EH (cell line): Measurements from ENCODE around the gene RNF13.
"Not testable (repeated sequence)": the region's sequence is repeated elsewhere in the genome, so short reads cannot be mapped to it uniquely, and the experiment has no call there.

Source experiments
- DNase-seq: peaks from one replicate; pipeline ENCODE4 v3.0.0-alpha.2; 2015; ENCODE audit warnings: low read depth

The RNF13 gene

DNA sequence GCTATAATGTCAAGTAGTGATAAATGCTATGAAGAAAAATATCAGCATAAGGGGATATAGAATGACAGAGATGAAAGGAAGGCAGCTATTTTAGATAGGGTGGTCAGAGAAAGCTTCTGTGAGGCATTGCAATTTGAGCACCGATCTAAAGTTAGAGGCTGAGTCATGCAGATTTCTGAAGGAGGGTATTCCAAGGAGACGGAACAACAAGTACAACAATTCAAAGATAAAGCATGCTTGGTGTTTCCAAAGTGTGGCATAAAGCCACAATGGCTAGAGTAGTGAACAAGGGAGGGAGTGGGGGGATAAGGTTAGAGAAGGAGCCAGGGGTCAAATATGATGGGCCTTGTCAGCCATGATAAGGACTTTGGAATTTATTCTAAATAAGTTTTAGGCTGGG, 85.8 kb downstream of the RNF13 start:
- peak; percentile 82 for DNase-seq

GRCh38 chr3:149900322-149900721, 87.3 kb downstream of the RNF13 start:
- no peak for DNase-seq

DNA sequence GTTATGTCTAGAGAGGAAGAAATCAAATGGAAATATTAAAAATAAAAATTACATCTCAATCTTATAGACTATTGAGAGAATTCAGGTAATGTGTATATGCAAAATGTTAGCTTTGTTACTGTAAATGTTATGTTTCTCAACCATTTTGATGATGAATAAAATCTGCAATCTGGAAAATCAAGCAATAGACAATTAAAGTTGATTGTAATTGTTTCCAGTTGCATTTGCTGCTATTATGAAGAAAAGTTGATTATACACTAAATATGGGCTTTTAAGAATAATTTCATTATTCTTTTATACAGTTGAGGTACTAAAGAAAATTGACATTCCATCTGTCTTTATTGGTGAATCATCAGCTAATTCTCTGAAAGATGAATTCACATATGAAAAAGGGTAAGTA, 88.8 kb downstream of the RNF13 start:
- no peak for DNase-seq

DNA sequence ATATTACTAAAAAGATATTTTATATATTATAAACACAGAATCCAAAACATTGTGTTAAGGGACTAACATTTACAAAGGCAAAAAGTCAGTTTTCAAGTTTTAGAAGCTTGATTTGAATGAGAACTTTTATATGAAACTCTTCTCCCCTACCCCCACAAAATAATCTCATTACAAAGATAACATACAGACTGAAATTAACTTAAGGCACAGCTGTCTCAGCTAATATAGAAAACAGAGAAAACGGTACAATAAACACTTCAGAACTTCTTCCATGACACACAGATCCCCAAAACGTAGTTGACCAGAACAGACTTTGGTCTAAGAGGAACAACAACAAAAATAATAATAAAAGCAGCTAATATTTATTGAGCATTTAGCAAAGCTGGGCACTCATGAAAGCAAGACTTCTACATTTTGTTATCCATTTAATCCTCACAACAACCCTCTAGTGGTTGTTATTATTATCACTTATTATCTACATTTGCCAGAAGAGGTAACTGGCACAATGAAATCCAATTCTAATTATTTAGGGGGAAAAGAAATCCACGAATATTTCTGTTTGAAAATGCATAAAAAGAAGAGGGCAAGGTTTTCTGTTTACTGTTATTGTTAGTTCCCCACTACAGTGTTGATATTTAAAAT, 89.6 kb downstream of the RNF13 start:
- no peak for DNase-seq

GRCh38 chr3:149906036-149906435, 93.0 kb downstream of the RNF13 start:
- no peak for DNase-seq

DNA sequence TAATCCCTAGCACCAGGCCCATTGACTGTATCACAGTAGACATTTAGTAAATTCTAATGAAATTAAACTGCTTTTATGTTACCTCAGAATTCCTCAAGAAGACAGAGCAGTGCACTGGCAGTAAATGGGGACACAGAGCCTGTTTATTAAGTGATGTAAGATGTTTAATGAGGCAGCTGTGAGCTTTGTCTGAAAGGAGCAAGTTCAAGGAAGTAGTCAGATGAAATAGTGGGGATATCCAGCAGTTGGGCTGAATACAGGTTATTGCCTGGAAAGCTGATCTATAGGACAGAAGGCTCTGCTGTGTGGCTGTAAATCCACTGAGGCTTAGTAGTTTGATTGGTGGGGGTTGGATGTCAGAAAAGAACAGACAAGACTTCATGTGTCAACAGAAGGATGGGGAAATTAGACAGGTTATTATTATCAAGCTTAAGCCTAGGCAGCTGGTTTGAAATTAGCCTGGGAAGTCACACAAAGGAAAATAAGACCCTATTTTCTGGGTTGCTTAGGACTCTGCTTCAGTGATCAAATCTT, 95.5 kb downstream of the RNF13 start:
- DNase-seq, result no peak

DNA sequence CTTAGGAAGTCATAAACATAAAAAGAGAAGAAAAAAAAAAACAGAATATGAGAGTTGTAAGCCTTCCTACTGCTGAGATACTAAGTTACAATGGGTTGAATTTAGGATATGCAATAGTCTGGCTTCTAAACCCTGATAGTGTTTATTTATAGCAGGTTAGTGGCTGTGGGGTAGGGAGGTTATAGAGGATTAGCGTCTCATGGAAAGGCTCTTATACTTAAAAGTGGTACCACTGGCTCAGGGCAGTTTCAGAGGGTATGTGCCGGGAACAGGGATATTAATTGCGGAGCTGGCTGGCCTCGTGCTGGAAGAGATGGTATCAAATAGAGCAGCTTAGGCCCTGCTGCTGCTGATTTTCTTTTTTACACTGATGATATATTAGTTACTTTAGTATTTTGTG, 96.9 kb downstream of the RNF13 start:
- DNase-seq, result no peak

- no peak for DNase-seq
These were observed 104.2 kb downstream of the RNF13 start for GRCh38 chr3:149917124-149917667.

DNA sequence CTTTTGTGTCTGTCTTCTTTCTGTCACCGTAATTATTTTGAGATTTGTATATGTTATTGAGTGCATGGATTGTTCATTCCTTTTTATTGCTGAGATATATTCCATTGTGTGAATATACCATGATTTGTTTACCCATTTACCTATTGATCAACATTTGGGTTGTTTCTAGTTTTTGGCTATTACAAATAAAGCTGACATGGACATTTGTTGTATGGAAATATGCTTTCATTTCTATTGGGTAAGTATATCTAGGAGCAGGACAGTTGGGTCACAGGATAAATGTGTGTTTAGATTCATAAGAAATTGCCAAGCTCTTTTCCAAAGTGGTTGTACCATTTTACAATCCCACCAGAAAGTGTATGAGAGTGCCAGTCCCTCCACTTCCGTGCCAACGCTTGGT, 106.5 kb downstream of the RNF13 start:
- DNase-seq, result no peak

- no peak for DNase-seq
These were observed 107.1 kb downstream of the RNF13 start for GRCh38 chr3:149920119-149920518.

- DNase-seq, result no peak
These were observed 120.0 kb downstream of the RNF13 start for GRCh38 chr3:149933008-149933407.

GRCh38 chr3:149933858-149934257, 120.8 kb downstream of the RNF13 start:
- no peak for DNase-seq

DNA sequence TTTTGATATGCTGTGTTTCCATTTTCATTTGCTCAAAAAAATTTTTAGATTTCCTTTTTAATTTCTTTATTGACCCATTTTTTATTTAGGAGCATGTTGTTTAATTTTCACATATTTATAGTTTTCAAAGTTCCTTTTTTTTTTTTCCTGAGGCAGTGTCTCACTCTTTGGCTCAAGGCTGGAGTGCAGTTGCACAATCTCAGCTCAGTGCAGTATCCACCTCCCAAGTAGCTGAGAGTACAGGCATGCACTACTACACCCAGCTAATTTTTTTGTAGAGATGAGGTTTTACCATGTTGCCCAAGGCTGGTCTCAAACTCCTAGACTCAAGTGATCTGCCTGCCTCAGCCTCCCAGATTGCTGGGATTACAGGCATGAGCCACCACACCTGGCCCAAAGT, 121.5 kb downstream of the RNF13 start:
- peak; percentile 78 for DNase-seq

GRCh38 chr3:149936812-149937230, 123.8 kb downstream of the RNF13 start:
- peak; percentile 71 for DNase-seq

DNA sequence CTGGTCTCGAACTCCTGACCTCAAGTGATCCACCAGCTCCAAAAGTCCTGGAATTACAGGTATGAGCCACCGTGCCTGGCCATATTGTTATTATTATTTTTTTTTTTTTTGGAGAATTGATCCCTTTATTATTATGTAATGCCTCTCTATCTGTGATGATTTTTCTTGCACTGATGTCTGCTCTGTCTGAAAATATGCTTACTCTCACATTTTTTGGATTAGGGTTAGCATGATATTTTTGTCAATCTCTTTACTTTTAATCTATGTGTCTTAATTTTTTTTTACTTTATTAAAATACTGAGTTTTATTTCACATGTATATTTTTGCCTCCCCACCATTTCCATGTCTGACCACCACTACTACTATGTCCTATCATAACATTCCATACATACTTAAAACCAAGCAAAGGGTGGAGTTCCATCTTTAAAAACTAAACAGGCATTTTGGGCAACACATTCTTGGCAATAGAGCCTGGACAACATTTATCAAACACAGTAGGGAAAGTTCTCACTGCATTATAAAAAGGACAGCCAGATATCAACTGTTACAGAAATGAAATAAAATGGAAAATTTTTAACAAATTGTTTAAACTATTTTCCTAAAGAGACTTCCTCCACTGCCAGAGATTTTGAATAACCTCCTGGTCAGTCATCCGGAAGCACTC, 125.5 kb downstream of the RNF13 start:
- peak; percentile 61 for DNase-seq

- peak; percentile 63 for DNase-seq
These were observed 128.2 kb downstream of the RNF13 start for GRCh38 chr3:149941186-149941585.

GRCh38 chr3:149941946-149942345, 128.9 kb downstream of the RNF13 start:
- peak; percentile 34 for DNase-seq

GRCh38 chr3:149942409-149942808, 129.4 kb downstream of the RNF13 start:
- no peak for DNase-seq

DNA sequence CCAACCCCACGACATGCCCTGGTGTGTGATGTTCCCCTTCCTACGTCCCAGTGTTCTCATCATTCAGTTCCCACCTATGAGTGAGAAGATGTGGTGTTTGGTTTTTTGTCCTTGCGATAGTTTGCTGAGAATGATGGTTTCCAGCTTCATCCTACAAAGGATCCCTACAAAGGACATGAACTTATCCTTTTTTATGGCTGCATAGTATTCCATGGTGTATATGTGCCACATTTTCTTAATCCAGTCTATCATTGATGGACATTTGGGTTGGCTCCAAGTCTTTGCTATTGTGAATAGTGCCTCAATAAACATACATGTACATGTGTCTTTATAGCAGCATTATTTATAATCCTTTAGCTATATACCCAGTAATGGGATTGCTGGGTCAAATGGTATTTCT, 131.0 kb downstream of the RNF13 start:
- not testable (repeated sequence) for DNase-seq

DNA sequence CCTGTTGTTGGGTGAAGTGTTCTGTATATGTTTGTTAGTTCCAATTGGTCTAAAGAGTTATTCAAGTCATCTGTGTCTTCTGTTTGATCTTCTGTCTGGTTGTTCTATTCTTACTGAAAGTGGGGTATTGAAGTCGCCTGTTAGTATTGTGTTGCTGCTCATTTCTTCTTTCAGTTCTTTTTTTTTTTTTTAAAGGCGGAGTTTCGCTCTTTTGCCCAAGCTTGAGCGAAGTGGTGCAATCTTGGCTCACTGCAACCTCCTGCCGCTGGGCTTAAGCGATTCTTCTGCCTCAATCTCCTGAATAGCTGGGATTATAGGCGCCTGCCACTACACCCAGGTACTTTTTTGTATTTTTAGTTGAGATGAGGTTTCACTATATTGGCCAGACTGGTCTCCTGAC, 134.2 kb downstream of the RNF13 start:
- DNase-seq, result no peak

- no peak for DNase-seq
These were observed 136.2 kb downstream of the RNF13 start for GRCh38 chr3:149949181-149949580.

DNA sequence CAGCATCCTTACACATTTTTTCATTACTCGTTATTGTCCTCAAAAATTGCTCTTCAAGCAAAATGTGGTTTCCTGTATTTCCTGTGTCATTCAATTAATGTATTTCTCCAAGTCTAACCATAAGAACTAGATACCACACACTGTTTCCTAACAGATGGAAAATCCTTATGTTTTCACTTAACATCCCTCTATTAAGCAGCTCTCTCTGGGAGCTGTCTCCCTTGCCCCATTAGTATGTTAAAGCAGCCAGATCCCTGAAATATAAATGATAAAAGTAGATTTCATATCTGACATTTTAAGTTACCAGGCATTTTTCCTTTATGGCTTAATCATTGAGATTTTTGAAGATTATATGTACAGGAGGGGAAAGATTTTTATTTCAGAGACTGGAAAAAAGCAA, 141.8 kb downstream of the RNF13 start:
- peak; percentile 55 for DNase-seq

DNA sequence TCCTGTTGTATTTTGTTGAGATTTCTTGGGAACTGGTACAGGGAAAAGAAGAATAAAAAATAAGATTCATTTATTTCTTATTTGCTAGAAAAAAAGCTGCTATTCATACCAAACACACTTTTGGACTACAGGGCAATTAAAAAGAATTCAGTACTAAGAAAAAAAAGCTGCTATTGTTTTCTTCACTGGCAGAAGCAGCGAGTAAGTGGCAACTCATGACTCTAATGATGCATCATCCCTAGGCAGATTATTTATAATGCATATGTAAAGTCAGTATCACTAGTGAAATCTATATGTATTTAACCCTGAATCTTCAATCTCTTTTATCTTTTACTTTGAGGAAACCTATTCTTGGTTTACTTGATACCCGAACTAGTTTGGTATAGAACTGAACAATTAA, 142.4 kb downstream of the RNF13 start:
- DNase-seq, result peak; percentile 23
